ENCODE data around the gene ALDH2. TPM values are rescaled to one million over a fixed set of nuclear protein-coding genes. Genes with fewer than 3 reads are reported as not detected.

Gene ALDH2
- total RNA-seq, 1 experiment from 2014 or later: 20.5 TPM

Other genes starting within 250 kb of the ALDH2 start
- gene ATXN2, start 167.6 kb upstream of the ALDH2 start, total RNA-seq (2014; rRNA removed; shearing (Covaris generic)): 19.2 and 20.7 TPM in 2 replicates
- gene BRAP, start 81.0 kb upstream of the ALDH2 start, total RNA-seq (2014; rRNA removed; shearing (Covaris generic)): 17.7 and 18.6 TPM in 2 replicates
- 4.0 and 4.7 TPM in 2 replicates for gene ACAD10, start 80.9 kb upstream of the ALDH2 start, total RNA-seq (2014; rRNA removed; shearing (Covaris generic))
- 24.0 and 38.8 TPM in 2 replicates for gene MAPKAPK5, start 75.3 kb downstream of the ALDH2 start, total RNA-seq (2014; rRNA removed; shearing (Covaris generic))
- 6.9 and 7.3 TPM in 2 replicates for gene TMEM116, start 246.2 kb downstream of the ALDH2 start, total RNA-seq (2014; rRNA removed; shearing (Covaris generic))
- 115 and 127 TPM in 2 replicates for gene ERP29, start 246.5 kb downstream of the ALDH2 start, total RNA-seq (2014; rRNA removed; shearing (Covaris generic))